Globus pallidus (tissue), 1 donor: ENCODE data around the gene PABPC1L.
"Not testable (repeated sequence)": the region's sequence is repeated elsewhere in the genome, so short reads cannot be mapped to it uniquely, and the experiment has no call there.

Experiments used
- DNase-seq: peaks from one replicate; pipeline ENCODE4 v3.0.0-alpha.2; 2015; ENCODE audit warnings: low spot score

The PABPC1L gene

GRCh38 chr20:44909872-44910689 is at the start of gene PABPC1L:
TSS of gene PABPC1L (plus strand) at chr20:44910060. CDS start at chr20:44910144, 84 bp downstream.
- no peak for DNase-seq

GRCh38 chr20:44861531-44862006 is 48.3 kb upstream of the PABPC1L start:
- DNase-seq, result peak; percentile 9

GRCh38 chr20:44862286-44862685 is 47.6 kb upstream of the PABPC1L start:
- no peak for DNase-seq

- not testable (repeated sequence) for DNase-seq
These were observed 46.3 kb upstream of the PABPC1L start for GRCh38 chr20:44863365-44864084.

DNA sequence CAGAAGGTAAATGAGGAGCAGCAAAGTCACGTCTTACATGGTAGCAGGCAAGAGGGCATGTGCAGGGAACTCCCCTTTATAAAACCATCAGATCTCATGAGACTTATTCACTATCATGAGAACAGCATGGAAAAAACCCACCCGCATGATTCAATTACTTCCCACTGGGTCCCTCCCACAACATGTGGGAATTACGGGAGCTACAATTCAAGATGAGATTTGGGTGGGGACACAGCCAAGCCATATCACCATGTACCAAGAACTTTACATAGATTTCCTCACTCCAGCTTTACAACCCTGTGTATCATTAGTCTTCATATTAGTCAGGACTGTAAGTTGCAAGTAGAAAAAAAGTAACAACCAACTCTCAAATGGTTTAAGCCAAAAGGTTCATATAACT is 45.4 kb upstream of the PABPC1L start:
- not testable (repeated sequence) for DNase-seq

- DNase-seq, result no peak
These were observed 43.0 kb upstream of the PABPC1L start for GRCh38 chr20:44866703-44867335.

DNA sequence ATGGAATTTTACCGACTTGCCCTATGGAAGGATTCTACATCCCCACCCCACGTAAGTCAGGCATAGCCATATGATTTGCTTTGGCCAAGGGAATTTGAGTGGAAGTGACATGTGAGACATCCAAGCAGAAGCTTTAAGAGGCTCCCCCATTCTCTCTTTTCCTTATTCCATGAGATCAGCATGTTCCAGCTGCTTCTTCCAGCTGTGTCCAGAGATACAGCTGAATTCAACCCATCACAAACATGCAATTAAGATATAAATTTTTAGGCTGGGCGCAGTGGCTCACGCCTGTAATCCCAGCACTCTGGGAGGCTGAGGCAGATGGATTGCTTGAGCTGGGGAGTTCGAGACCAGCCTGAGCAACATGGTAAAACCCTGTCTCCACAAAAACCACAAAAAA is 40.4 kb upstream of the PABPC1L start:
- no peak for DNase-seq

- DNase-seq, result not testable (repeated sequence)
These were observed 27.5 kb upstream of the PABPC1L start for GRCh38 chr20:44882360-44882759.

- DNase-seq, result no peak
These were observed 26.5 kb upstream of the PABPC1L start for GRCh38 chr20:44883214-44883902.

DNA sequence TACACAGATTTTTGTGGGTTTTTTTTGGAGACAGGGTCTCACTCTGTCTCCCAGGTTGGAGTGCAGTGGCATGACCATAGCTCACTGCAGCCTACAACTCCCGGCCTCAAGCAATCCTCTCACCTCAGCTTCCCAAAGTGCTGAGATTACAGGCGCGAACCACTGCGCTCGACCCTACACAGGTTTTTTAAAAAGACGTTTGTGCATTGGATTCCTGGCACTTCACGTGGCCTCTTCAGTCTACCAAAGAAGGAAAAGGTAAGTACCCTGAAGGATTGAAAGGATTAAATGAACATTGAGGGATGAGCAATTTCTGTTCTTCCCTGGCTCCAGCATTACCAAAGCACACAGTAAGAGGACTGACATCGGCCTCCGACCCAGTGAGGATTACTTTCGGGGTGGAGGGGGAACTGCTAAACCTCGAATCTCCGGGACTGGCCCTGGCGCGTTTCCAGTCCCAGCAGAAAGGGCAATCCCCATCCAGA is 24.9 kb upstream of the PABPC1L start:
- no peak for DNase-seq

DNA sequence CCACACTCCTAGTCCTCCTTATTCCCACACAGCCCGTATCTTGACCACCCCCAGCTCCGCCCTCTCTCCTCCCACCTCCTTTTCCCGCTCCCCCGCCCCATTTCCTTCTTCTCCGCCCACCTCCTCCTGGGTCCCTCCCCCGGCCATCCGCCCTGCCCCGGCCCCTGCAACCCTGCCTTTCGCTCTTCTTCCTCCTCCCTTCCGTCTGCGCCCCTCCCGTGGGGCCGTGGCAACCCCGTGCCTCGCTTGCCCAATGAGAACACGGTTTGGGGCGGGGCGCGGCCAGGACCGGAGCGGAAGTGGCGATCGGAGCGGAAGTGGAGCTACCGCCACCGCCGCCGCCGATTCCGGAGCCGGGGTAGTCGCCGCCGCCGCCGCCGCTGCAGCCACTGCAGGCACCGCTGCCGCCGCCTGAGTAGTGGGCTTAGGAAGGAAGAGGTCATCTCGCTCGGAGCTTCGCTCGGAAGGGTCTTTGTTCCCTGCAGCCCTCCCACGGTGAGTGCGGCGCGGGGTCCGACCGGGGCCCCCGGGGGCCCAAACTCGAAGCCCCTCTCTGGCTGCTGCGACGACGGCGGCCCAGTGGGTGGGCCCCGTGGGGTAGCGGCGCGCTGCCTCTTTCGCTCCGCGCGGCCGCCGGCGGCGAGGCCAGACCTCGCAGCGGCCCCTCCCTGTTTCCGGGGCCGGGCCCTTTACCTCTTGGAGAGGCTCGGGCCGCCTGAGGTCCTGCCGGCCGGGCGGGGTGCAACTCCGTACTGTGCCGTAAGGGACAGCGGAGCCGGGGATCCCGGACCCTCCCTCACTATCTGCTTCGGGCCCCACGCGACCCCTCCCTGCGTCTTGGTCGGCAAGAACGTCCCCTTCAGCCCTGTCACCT is 24.2 kb upstream of the PABPC1L start, which contains the start of gene YWHAB:
Gene YWHAB, plus strand, starts transcription at position 314 of the 874 bp plus-strand sequence. CDS start 15,829 bp downstream, outside the sequence.
- DNase-seq, result peak; percentile 98

GRCh38 chr20:44886266-44886651 is 23.6 kb upstream of the PABPC1L start:
- no peak for DNase-seq

- no peak for DNase-seq
These were observed 23.0 kb upstream of the PABPC1L start for GRCh38 chr20:44886828-44887227.

- no peak for DNase-seq
These were observed 22.4 kb upstream of the PABPC1L start for GRCh38 chr20:44887466-44887865.

GRCh38 chr20:44888226-44889103 is 21.4 kb upstream of the PABPC1L start:
- no peak for DNase-seq

GRCh38 chr20:44891826-44892225 is 18.0 kb upstream of the PABPC1L start:
- no peak for DNase-seq

GRCh38 chr20:44894959-44895358 is 14.9 kb upstream of the PABPC1L start:
- no peak for DNase-seq

DNA sequence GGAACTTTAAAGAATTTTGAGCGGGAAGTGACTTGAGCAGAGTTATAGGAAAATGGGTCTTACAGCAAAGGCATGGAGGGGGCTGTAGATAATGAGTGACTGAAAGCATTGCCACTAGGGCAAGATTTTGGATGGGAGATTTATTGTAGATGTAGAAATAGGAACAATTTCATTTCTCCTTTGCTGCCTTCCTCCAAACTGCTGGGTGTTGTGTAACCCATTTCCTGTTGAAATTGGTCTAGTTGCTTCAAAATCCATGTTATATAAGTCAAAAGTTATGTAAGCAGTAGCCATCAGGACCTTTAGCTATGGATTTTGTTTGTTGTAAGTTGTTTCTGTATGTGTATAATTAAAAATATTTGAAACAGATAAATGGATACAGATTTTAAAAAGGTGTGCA is 13.3 kb upstream of the PABPC1L start:
- no peak for DNase-seq

DNA sequence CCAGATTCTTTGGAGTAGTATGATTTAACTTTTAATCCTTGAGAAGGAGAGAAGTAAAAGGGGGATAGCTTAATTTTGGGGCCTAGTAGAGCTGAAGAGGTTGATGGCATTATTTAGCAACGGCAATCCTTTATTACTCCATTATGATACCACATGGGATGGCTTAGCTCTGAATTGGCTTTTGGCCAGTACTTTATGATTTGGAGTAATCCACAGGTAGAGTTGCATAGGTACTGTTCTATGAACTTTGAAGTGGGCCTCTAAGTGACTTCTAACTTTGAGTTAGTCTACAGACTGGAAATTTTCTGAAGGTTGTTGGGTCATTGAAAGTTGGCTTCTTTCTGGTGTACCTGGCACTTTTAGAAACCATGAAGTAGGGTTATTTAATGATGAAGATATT is 12.7 kb upstream of the PABPC1L start:
- no peak for DNase-seq
